ENCODE data around the gene MTG2.

The MTG2 gene

DNA sequence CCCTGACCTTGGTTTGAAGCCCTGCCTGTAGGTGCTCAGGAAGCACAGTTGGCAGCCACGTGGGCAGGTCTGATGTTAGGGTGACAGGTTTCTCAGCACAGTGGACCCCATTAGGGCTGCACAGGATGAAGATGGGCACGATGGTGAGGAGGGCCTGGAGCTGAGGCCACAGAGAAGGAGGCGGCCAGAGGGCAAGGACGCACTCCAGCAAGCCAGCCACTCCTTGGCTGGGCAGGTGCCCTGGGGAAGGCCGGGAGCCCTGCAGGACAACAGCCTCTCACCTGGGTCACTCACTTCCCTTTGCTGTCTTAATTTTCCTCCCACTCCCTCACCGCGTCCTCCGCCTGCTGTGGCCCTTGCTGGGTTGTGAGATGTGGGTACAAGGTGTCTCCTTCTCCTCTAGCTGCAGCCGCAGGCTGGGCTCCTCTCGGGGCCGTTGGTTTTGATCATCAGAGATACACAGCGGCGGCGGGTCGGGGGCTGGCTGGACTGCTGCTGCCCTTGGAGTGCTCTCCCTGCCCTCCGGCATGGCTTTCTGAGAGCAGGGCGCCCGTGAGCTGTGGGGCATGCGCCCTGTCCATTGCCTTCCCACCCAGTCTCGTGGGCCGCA is 61.2 kb downstream of the MTG2 start:
- Histone ChIP-seq H4K20me1 (ENCODE audit: insufficient read depth, low read length) (peaks cover 70% of the 10 kb centered on the region), H3K27ac (ENCODE audit: low read length) (no peak overlapping the region), H3K27me3 (ENCODE audit: low read depth, low read length) (no peaks in the 10 kb centered on the region), H3K4me3 (ENCODE audit: low read length) (no peak overlapping the region), H3K79me2 (ENCODE audit: low read length) (peaks cover 76% of the 10 kb centered on the region), H3K9me3 (ENCODE audit: insufficient read depth, low read length) (no peaks in the 10 kb centered on the region), H3K4me2 (ENCODE audit: low read length) (no peak overlapping the region), H3K36me3 (replicated peaks; ENCODE audit: low read depth, low read length) (peaks cover 4% of the 10 kb centered on the region), H3K4me1 (ENCODE audit: low read length) (peaks cover 10% of the 10 kb centered on the region), H3K9ac (ENCODE audit: low read length) (no peak overlapping the region), H2AFZ (ENCODE audit: low read depth, low read length) (no peak overlapping the region)
- TF ChIP-seq EZH2phosphoT487 (IDR thresholded peaks at IDR 0.05; ENCODE audit: low read depth) (no peak), CTCF (IDR thresholded peaks at IDR 0.05; ENCODE audit: low read depth, low read length) (no peak)

DNA sequence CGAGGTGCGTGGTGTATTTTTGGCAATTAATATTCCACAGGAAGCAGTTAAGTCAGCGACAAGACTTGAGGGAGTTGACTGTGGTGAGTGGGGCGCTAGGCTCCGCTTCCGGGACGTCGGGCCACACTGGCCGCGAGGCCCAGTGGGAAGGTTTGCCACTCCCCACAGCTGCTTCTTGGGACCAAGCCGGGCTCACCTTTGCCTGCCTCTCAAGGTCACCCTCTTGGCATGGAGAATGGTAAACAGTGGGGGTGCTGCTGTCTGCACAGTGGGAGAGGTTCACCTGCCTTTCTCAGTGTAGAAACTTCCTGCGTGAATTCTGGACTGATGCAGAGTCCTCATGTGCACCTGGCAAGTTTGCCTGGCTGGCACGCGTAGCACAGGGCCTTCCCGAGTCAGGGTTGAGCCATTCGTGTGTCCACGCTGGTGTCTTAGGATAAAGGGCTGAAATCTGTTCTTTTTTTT is 61.8 kb downstream of the MTG2 start:
- TF ChIP-seq EZH2phosphoT487 (IDR thresholded peaks at IDR 0.05; ENCODE audit: low read depth) (no peak), CTCF (IDR thresholded peaks at IDR 0.05; ENCODE audit: low read depth, low read length) (no peak)
- Histone ChIP-seq H3K79me2 (ENCODE audit: low read length) (peaks cover 71% of the 10 kb centered on the region), H3K27me3 (ENCODE audit: low read depth, low read length) (no peaks in the 10 kb centered on the region), H3K4me3 (ENCODE audit: low read length) (no peak overlapping the region), H3K4me2 (ENCODE audit: low read length) (no peak overlapping the region), H3K9me3 (ENCODE audit: insufficient read depth, low read length) (no peaks in the 10 kb centered on the region), H3K27ac (ENCODE audit: low read length) (no peak overlapping the region), H4K20me1 (ENCODE audit: insufficient read depth, low read length) (peaks cover 69% of the 10 kb centered on the region), H3K4me1 (ENCODE audit: low read length) (peaks cover 8% of the 10 kb centered on the region), H3K36me3 (replicated peaks; ENCODE audit: low read depth, low read length) (peaks cover 4% of the 10 kb centered on the region), H2AFZ (ENCODE audit: low read depth, low read length) (no peak overlapping the region), H3K9ac (ENCODE audit: low read length) (no peak overlapping the region)

- Histone ChIP-seq H2AFZ (ENCODE audit: low read depth, low read length) (no peak overlapping the region), H3K36me3 (replicated peaks; ENCODE audit: low read depth, low read length) (no peaks in the 10 kb centered on the region), H3K9ac (ENCODE audit: low read length) (no peak overlapping the region), H3K4me1 (ENCODE audit: low read length) (peaks cover 8% of the 10 kb centered on the region), H3K9me3 (ENCODE audit: insufficient read depth, low read length) (no peaks in the 10 kb centered on the region), H3K4me3 (ENCODE audit: low read length) (no peak overlapping the region), H3K79me2 (ENCODE audit: low read length) (peaks cover 69% of the 10 kb centered on the region), H3K4me2 (ENCODE audit: low read length) (no peak overlapping the region), H3K27me3 (ENCODE audit: low read depth, low read length) (no peaks in the 10 kb centered on the region), H4K20me1 (ENCODE audit: insufficient read depth, low read length) (peaks cover 70% of the 10 kb centered on the region), H3K27ac (ENCODE audit: low read length) (no peak overlapping the region)
- TF ChIP-seq EZH2phosphoT487 (IDR thresholded peaks at IDR 0.05; ENCODE audit: low read depth) (no peak), CTCF (IDR thresholded peaks at IDR 0.05; ENCODE audit: low read depth, low read length) (no peak)
Observed at GRCh38 chr20:62245911-62246280, 63.1 kb downstream of the MTG2 start.

DNA sequence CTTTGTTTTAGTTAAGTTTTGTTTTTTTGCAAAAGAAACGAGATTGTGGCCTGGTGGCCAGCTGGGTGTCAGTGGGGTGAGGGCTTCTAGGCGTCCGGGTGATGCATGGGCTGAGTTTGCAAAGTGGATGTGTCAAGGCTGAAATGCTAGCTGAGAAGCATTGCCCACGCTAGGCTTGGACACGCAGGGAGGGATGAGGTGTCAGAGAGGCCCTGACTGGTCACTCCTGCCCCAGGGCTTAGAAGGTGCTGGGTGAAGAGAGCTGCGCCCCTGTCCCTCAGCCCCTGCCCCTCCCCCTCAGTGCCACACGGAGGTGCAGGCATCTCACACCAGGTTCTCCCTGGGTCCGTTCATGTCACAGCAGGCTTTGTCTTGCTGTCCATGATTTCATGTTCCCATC is 63.6 kb downstream of the MTG2 start:
- no peaks in the 10 kb centered on the region for H3K36me3 ChIP-seq (replicated peaks; ENCODE audit: low read depth, low read length)
- H3K4me3 ChIP-seq (ENCODE audit: low read length) = no peak overlapping the region
- no peak overlapping the region for H3K27ac ChIP-seq (ENCODE audit: low read length)
- peaks cover 69% of the 10 kb centered on the region for H4K20me1 ChIP-seq (ENCODE audit: insufficient read depth, low read length)
- no peaks in the 10 kb centered on the region for H3K9me3 ChIP-seq (ENCODE audit: insufficient read depth, low read length)
- TF ChIP-seq CTCF (IDR thresholded peaks at IDR 0.05; ENCODE audit: low read depth, low read length) (no peak), EZH2phosphoT487 (IDR thresholded peaks at IDR 0.05; ENCODE audit: low read depth) (no peak)
- H3K79me2 ChIP-seq (ENCODE audit: low read length) = peaks cover 64% of the 10 kb centered on the region
- H2AFZ ChIP-seq (ENCODE audit: low read depth, low read length) = no peak overlapping the region
- H3K4me2 ChIP-seq (ENCODE audit: low read length) = no peak overlapping the region
- peaks cover 8% of the 10 kb centered on the region for H3K4me1 ChIP-seq (ENCODE audit: low read length)
- no peak overlapping the region for H3K9ac ChIP-seq (ENCODE audit: low read length)
- no peaks in the 10 kb centered on the region for H3K27me3 ChIP-seq (ENCODE audit: low read depth, low read length)
